Activated CD4-positive, alpha-beta T cell treated with anti-CD3 and anti-CD28 coated beads for 48 hours (primary cell): Measurements from ENCODE around the gene CD3D.

Source experiments
- DNase-seq: peaks from one replicate; pipeline ENCODE4 v3.0.0-alpha.2; 2020

Gene CD3D

GRCh38 chr11:118342503-118343161 lies at the start of gene CD3D:
Gene CD3D, minus strand, starts transcription at chr11:118342705. Its CDS starts 98 bp downstream, at chr11:118342607.
- peak; percentile 77 for DNase-seq

GRCh38 chr11:118383657-118384056 lies 41.2 kb upstream of the CD3D start:
- no peak for DNase-seq

GRCh38 chr11:118382954-118383353 lies 40.4 kb upstream of the CD3D start:
- no peak for DNase-seq

GRCh38 chr11:118380571-118380970 lies 38.1 kb upstream of the CD3D start:
- DNase-seq, result no peak

GRCh38 chr11:118379497-118379896 lies 37.0 kb upstream of the CD3D start:
- DNase-seq, result no peak

- no peak for DNase-seq
Measured at GRCh38 chr11:118375978-118376377, 33.5 kb upstream of the CD3D start.

GRCh38 chr11:118374729-118375128 lies 32.2 kb upstream of the CD3D start:
- no peak for DNase-seq

GRCh38 chr11:118373871-118374270 lies 31.4 kb upstream of the CD3D start:
- DNase-seq, result no peak

- DNase-seq, result no peak
Measured at GRCh38 chr11:118373263-118373662, 30.8 kb upstream of the CD3D start.

GRCh38 chr11:118370774-118371173 lies 28.3 kb upstream of the CD3D start:
- DNase-seq, result no peak

GRCh38 chr11:118366287-118366686 lies 23.8 kb upstream of the CD3D start:
- DNase-seq, result no peak

GRCh38 chr11:118364956-118365615 lies 22.6 kb upstream of the CD3D start:
- no peak for DNase-seq

GRCh38 chr11:118359295-118359958 lies 16.9 kb upstream of the CD3D start, which contains the start of gene UBE4A:
Gene UBE4A, plus strand, starts transcription at chr11:118359600. Its CDS starts 5,481 bp downstream, at chr11:118365081.
- peak; percentile 99 for DNase-seq

GRCh38 chr11:118358071-118358470 lies 15.6 kb upstream of the CD3D start:
- DNase-seq, result no peak

- DNase-seq, result no peak
Measured at GRCh38 chr11:118353084-118353710, 10.7 kb upstream of the CD3D start.

- no peak for DNase-seq
Measured at GRCh38 chr11:118349475-118349874, 7.0 kb upstream of the CD3D start.

- DNase-seq, result peak; percentile 81
Measured at GRCh38 chr11:118343981-118344515, 1.5 kb upstream of the CD3D start, which contains the start of gene CD3G. Gene CD3G, plus strand, starts transcription at chr11:118344344. Its CDS starts 80 bp downstream, at chr11:118344424.

GRCh38 chr11:118343248-118343647 lies 743 bp upstream of the CD3D start:
- DNase-seq, result peak; percentile 52

GRCh38 chr11:118341815-118342489 lies 553 bp downstream of the CD3D start:
- DNase-seq, result no peak

GRCh38 chr11:118341261-118341660 lies 1.2 kb downstream of the CD3D start:
- DNase-seq, result no peak

GRCh38 chr11:118340449-118340848 lies 2.1 kb downstream of the CD3D start:
- no peak for DNase-seq

- peak; percentile 39 for DNase-seq
Measured at GRCh38 chr11:118339281-118339961, 3.1 kb downstream of the CD3D start.
